ENCODE results near the gene AGBL1.

DNA sequence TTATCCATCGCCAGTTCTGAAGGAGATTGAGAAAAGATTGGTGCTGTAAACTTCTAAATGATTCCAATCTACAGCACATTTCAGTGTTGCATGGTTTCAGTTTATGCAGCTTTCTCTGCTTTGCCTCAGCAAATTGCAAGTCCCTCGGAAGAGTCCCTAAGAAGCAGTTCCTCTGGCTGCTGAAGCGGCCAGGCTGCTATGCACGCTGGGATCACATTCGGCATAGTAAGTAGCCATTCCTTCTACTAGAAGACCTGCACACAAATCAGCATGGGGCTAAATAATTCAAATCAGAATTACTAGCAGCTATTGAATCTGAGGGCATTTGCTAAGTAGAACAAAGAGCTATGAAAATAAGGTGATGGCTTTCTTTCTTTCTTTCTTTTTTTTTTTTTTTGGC, 769.5 kb downstream of the AGBL1 start:
- TF ChIP-seq CEBPB (IDR thresholded peaks at IDR 0.05) (no peak), RAD21 (IDR thresholded peaks at IDR 0.05; ENCODE audit: low read depth) (no peak), TCF12 (IDR thresholded peaks at IDR 0.05; ENCODE audit: low read depth) (no peak)
- TF ChIP-seq, protein P1, sequence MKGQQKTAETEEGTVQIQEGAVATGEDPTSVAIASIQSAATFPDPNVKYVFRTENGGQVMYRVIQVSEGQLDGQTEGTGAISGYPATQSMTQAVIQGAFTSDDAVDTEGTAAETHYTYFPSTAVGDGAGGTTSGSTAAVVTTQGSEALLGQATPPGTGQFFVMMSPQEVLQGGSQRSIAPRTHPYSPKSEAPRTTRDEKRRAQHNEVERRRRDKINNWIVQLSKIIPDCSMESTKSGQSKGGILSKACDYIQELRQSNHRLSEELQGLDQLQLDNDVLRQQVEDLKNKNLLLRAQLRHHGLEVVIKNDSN (IDR thresholded peaks at IDR 0.05), result no peak

All from Ishikawa (cell line).